HL-60 (cell line): Measurements from ENCODE around the gene ABO.
"Not testable (repeated sequence)": the region's sequence is repeated elsewhere in the genome, so short reads cannot be mapped to it uniquely, and the experiment has no call there.

ENCODE experiments used
- DNase-seq, 2 experiments: peaks; one replicate each; pipeline ENCODE4 v3.0.0-alpha.2; 2010 to 2020; ENCODE audit warnings: low read depth in 1 of 2, low spot score in 1 of 2
- H3K27ac ChIP-seq: fragments of 250-450 bp; sonication (Bioruptor Pico); replicated peaks from 2 replicates; pipeline ENCODE4 v1.5.1; 2020; ENCODE audit warnings: mild to moderate bottlenecking, moderate library complexity
- H3K27me3 ChIP-seq: fragments of 250-450 bp; sonication (Bioruptor Pico); 2 replicates; pipeline ENCODE4 v1.5.1; 2021; ENCODE audit warnings: mild to moderate bottlenecking, moderate library complexity; ENCODE audit not compliant: insufficient read depth, poor library complexity, severe bottlenecking
- H3K4me3 ChIP-seq: replicated peaks from 2 replicates; pipeline ENCODE4 v1.5.1; 2011; ENCODE audit warnings: mild to moderate bottlenecking, control low read depth, low read length; ENCODE audit not compliant: insufficient read depth
- CTCF ChIP-seq: IDR thresholded peaks from one replicate; pipeline ENCODE4 v1.5.1; 2011; ENCODE audit warnings: low read length, control low read depth, inconsistent platforms; ENCODE audit not compliant: insufficient read depth
- GABPA ChIP-seq: IDR thresholded peaks from 2 replicates; pipeline ENCODE4 v1.6.1; 2012; ENCODE audit warnings: low read depth
- POLR2AphosphoS5 ChIP-seq: IDR thresholded peaks from 2 replicates; pipeline ENCODE4 v1.6.1; 2012; ENCODE audit warnings: low read depth
- REST ChIP-seq: IDR thresholded peaks from 2 replicates; pipeline ENCODE4 v1.6.1; 2012; ENCODE audit warnings: low read depth; ENCODE audit not compliant: insufficient replicate concordance
- SPI1 ChIP-seq: IDR thresholded peaks from 2 replicates; pipeline ENCODE4 v1.6.1; 2012; ENCODE audit warnings: low read depth, mild to moderate bottlenecking, borderline replicate concordance

Gene ABO

GRCh38 chr9:133221177-133221809 is 53.7 kb downstream of the ABO start:
- Histone ChIP-seq H3K27me3 (no peaks in the 10 kb centered on the region), H3K27ac (no peak overlapping the region), H3K4me3 (no peak overlapping the region)
- TF ChIP-seq CTCF (no peak), SPI1 (no peak), POLR2AphosphoS5 (no peak), REST (no peak), GABPA (no peak)
- no peak for DNase-seq

GRCh38 chr9:133218049-133218975 is 56.7 kb downstream of the ABO start:
- H3K27ac ChIP-seq, H3K27me3 ChIP-seq, H3K4me3 ChIP-seq, DNase-seq: not testable (repeated sequence)

GRCh38 chr9:133217333-133217988 is 57.5 kb downstream of the ABO start:
- H3K27me3 ChIP-seq, DNase-seq, H3K4me3 ChIP-seq, H3K27ac ChIP-seq: not testable (repeated sequence)

GRCh38 chr9:133214276-133214675 is 60.7 kb downstream of the ABO start:
- not testable (repeated sequence) for DNase-seq, H3K27me3 ChIP-seq, H3K27ac ChIP-seq, H3K4me3 ChIP-seq

- Histone ChIP-seq H3K27me3 (peaks cover 2% of the 10 kb centered on the region), H3K27ac (no peak overlapping the region), H3K4me3 (no peak overlapping the region)
- TF ChIP-seq GABPA (no peak), REST (no peak), POLR2AphosphoS5 (no peak), SPI1 (no peak), CTCF (no peak)
- no peak for DNase-seq
Measured at GRCh38 chr9:133210609-133211008, 64.4 kb downstream of the ABO start.
